Cardiac fibroblast (primary cell): ENCODE data around the gene EXOC2.

Experiments
- DNase-seq, 2 donors: peaks; one replicate each; pipeline versions ENCODE4 v3.0.0 to v3.0.0-alpha.2; 2010; ENCODE audit warnings: low read depth in 2 of 2
- H3K4me3 ChIP-seq, 2 donors: replicated peaks in 1 of 2; 1 replicate in 1 of 2; 2 replicates in 1 of 2; pipeline ENCODE4 v1.5.1; 2011; ENCODE audit warnings: low read depth in 2 of 2, low read length in 2 of 2, mild to moderate bottlenecking in 2 of 2, moderate library complexity in 1 of 2
- CTCF ChIP-seq: IDR thresholded peaks from one replicate; pipeline ENCODE4 v1.5.1; 2011; ENCODE audit warnings: low read depth, mild to moderate bottlenecking, low read length, inconsistent platforms

Gene EXOC2

DNA sequence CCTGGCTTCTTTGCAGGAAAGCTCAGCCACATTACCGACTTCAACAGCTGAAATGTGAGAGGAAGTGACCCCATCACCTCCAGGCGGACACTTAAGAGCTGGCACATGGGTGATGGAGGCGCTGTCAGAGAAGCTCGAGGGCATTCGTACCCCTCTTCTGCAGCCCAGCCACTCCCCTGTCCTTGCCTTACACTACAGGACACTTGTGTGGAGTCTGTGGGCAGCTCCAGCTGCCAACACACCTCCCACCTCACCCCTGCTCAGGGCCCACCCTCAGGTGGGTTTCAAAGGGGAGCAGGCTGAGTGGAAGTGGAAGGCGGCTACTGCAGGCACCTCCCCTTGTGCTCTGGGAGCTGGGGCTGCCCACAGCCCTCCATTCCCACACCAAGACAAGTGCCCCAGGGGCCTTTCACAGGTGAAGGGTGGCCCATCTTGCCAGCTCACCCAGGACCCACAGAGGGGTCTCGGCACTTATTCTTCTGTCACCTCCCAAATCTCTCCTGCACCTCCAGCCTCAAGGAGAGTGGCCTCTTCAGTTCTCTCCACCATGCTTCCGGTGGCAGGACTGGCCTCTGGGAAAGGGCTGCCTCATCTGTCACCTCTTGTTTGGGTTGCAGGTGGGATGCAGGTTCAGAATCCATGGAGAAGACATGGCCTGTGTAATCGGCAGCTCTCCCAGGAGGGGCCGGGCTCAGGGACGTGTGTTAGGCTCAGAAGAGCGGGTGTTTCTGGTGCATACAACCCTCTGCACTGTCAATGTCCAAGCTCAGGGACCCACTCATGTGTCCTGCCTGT is 251.6 kb downstream of the EXOC2 start:
- no peak for DNase-seq
- H3K4me3 ChIP-seq, result no peak overlapping the region
- TF ChIP-seq CTCF, result no peak

DNA sequence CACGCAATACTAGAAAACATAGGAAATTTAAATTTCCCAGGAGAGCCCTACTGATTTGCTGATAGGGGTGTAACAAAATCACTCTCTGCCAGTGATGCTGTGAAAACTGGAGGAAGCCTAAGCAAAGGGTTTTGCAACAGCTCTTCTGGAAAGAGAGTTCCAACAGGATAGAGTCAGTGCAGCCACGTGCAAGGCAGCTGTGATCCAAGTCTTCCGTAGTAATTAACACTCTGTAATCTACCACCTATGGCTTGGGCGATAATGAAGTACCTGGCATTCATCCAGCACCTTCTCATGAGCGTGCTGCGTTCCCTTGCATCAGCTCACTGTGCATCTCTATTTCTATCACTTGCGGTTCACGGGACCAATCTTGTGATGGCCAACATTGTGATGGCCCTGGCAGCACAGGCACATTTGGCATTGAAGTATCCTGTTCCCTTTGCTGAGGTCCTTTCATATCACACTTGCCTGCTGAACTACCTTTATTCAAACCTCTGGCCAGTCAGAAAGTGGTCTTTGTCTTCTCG is 253.2 kb downstream of the EXOC2 start:
- H3K4me3 ChIP-seq, result no peak overlapping the region
- DNase-seq, result no peak
- no peak for TF ChIP-seq CTCF

GRCh38 chr6:438634-439170 is 254.2 kb downstream of the EXOC2 start:
- no peak for TF ChIP-seq CTCF
- no peak overlapping the region for H3K4me3 ChIP-seq
- no peak for DNase-seq

DNA sequence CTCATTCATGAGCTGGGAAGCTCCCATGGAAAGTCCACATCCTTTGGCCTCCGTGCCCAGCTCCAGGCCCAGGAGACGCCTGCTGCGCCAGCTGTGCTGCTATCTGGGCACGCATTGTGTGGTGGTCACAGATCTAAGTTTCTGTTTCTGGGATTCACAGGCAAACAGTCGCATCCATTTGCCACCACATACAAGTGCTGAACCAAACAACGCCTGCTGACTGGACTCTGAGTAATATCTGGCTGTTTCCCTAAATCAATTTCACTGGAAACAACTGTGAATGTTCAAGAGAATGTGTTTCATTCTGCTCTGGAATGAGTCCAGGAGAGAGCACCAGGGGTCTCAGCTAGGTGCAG is 255.9 kb downstream of the EXOC2 start:
- TF ChIP-seq CTCF, result no peak
- no peak overlapping the region for H3K4me3 ChIP-seq
- no peak for DNase-seq

DNA sequence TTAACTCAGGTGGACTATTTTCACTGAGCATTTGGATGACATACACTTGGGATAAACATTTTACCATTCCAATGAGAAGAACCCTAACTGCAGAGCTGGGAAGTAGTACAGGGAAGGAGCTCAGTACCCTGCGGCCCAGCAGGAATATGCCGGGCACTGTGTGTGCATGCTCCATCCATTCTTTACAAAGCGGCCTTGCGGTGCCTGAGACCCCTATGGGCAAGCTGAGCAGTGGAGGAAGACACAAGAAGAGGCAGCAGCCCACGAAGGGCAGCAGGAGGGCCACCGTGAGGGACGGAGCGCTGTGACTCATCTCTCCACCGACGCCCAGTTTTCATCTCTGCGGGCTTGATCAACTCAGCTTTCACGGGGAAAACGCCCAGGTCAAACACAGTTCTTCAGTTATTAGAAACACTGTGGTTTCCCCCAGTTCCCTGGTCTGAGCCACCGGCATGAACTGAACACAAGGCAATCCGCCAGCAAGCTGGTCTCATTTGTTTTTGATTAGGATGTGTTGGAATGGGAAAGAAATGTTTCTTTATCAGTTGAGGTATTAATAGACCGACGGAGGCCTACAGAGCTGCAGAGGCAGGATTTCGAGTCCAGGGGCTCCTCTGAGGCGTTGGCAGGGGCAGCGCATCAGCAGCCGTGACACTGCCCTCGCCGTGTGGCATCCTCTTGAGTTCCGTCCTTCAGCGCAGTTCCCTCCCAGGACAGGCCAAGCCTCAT is 256.5 kb downstream of the EXOC2 start:
- H3K4me3 ChIP-seq, result no peak overlapping the region
- no peak for TF ChIP-seq CTCF
- DNase-seq, result peak; percentile 22 to 24

- DNase-seq, result no peak
- TF ChIP-seq CTCF, result no peak
- H3K4me3 ChIP-seq, result no peak overlapping the region
These were observed 257.3 kb downstream of the EXOC2 start for GRCh38 chr6:435441-436307.
